ENCODE measurements around the gene GNE. TPM values are rescaled to one million over a fixed set of nuclear protein-coding genes. Genes with fewer than 3 reads are reported as not detected.
"Not testable (repeated sequence)": the region's sequence is repeated elsewhere in the genome, so short reads cannot be mapped to it uniquely, and the experiment has no call there.

Gene GNE
- total RNA-seq, 1 experiment from 2014 or later, result 14.9 TPM

DNA sequence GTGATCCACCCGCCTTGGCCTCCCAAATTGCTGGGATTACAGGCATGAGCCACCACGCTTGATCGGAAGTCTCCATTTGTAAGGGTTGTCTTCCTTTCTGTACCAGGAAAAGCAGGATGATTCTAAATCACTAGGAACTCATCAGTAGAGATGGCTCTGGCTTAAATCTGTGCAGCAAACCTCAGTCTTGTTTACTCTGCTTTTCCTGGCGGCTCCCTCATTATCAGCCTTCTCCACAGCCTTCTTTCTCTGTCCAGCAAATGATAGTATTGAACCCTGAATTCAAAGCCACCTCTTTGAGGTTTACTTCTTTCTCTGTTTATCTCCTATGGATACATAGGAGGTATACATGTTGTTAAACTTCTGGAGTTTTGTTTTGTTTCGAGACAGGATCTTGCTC lies 43.0 kb upstream of the GNE start:
- peaks cover 5% of the 10 kb centered on the region for H3K36me3 Mint-ChIP-seq (ENCODE audit: insufficient read depth, unreplicated experiment)
- no peak for DNase-seq (ENCODE audit: unreplicated experiment)
- H3K4me3 Mint-ChIP-seq (ENCODE audit: unreplicated experiment), result no peak overlapping the region
- no peaks in the 10 kb centered on the region for H3K4me1 Mint-ChIP-seq (ENCODE audit: insufficient read depth, unreplicated experiment)
- ChIA-PET CTCF (no interaction called here), POLR2A (no interaction called here)
- H3K27ac Mint-ChIP-seq (ENCODE audit: low read depth, unreplicated experiment), result no peak overlapping the region
- no peaks in the 10 kb centered on the region for H3K9me3 Mint-ChIP-seq (ENCODE audit: unreplicated experiment)
- intact Hi-C loops (cut with micrococcal nuclease), result no loop called here
- H3K27me3 Mint-ChIP-seq (ENCODE audit: insufficient read depth, unreplicated experiment), result no peaks in the 10 kb centered on the region
- BruUV-seq (replicated peaks), result no TSS peak
- TF ChIP-seq, protein P1, sequence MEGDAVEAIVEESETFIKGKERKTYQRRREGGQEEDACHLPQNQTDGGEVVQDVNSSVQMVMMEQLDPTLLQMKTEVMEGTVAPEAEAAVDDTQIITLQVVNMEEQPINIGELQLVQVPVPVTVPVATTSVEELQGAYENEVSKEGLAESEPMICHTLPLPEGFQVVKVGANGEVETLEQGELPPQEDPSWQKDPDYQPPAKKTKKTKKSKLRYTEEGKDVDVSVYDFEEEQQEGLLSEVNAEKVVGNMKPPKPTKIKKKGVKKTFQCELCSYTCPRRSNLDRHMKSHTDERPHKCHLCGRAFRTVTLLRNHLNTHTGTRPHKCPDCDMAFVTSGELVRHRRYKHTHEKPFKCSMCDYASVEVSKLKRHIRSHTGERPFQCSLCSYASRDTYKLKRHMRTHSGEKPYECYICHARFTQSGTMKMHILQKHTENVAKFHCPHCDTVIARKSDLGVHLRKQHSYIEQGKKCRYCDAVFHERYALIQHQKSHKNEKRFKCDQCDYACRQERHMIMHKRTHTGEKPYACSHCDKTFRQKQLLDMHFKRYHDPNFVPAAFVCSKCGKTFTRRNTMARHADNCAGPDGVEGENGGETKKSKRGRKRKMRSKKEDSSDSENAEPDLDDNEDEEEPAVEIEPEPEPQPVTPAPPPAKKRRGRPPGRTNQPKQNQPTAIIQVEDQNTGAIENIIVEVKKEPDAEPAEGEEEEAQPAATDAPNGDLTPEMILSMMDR (IDR thresholded peaks at IDR 0.05; ENCODE audit: unreplicated experiment), result no peak

DNA sequence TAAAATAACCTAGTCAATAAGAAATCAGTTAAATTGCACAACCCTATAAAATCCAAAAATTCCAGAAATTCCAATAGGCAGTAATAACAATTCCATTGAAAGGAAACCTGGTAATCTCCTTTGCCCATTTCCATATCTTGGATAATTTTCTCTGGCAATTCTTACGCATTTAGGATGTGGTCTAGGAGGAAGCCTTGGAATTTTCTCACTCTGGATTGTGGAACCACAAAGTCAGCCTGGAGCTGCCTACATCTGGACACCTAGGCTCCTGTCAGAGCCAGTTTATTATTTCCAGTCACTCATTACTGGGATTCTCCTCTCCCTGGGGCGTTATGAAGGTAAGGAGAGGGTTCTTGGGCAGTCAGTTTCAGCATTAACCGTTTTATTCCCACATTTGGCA lies 40.3 kb upstream of the GNE start:
- no TSS peak for BruUV-seq (replicated peaks)
- H3K27me3 Mint-ChIP-seq (ENCODE audit: insufficient read depth, unreplicated experiment), result no peaks in the 10 kb centered on the region
- no peak for DNase-seq (ENCODE audit: unreplicated experiment)
- H3K27ac Mint-ChIP-seq (ENCODE audit: low read depth, unreplicated experiment), result no peak overlapping the region
- no peak overlapping the region for H3K4me3 Mint-ChIP-seq (ENCODE audit: unreplicated experiment)
- ChIA-PET POLR2A (no interaction called here), CTCF (no interaction called here)
- TF ChIP-seq, protein P1 (IDR thresholded peaks at IDR 0.05; ENCODE audit: unreplicated experiment), result no peak
- H3K9me3 Mint-ChIP-seq (ENCODE audit: unreplicated experiment), result no peaks in the 10 kb centered on the region
- H3K36me3 Mint-ChIP-seq (ENCODE audit: insufficient read depth, unreplicated experiment), result peaks cover 5% of the 10 kb centered on the region
- H3K4me1 Mint-ChIP-seq (ENCODE audit: insufficient read depth, unreplicated experiment), result no peaks in the 10 kb centered on the region
- intact Hi-C loops (cut with micrococcal nuclease), result no loop called here

DNA sequence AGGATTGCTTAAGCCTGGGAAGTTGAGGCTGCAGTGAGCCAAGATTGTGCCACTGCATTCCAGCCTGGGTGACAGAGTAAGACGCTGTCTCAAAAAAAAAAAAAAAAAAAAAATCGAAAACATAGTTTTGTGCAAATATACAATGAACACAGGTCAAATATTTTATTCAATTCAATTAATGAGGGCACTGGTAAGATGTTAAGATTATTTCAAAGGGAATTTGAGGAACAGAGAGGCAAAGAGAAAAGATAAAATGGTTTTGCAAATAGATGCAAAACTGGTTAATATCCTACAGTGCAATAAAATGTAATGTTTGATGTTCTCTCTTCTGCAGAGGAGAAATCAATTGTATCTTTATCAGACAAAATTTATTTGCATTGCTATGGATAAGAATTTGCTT lies 39.5 kb upstream of the GNE start:
- ChIA-PET POLR2A (no interaction called here), CTCF (no interaction called here)
- TF ChIP-seq, protein P1 (IDR thresholded peaks at IDR 0.05; ENCODE audit: unreplicated experiment), result no peak
- H3K9me3 Mint-ChIP-seq (ENCODE audit: unreplicated experiment), result no peaks in the 10 kb centered on the region
- intact Hi-C loops (cut with micrococcal nuclease), result no loop called here
- H3K36me3 Mint-ChIP-seq (ENCODE audit: insufficient read depth, unreplicated experiment), result peaks cover 2% of the 10 kb centered on the region
- DNase-seq (ENCODE audit: unreplicated experiment), result no peak
- no peak overlapping the region for H3K4me3 Mint-ChIP-seq (ENCODE audit: unreplicated experiment)
- no peaks in the 10 kb centered on the region for H3K4me1 Mint-ChIP-seq (ENCODE audit: insufficient read depth, unreplicated experiment)
- no peak overlapping the region for H3K27ac Mint-ChIP-seq (ENCODE audit: low read depth, unreplicated experiment)
- no peaks in the 10 kb centered on the region for H3K27me3 Mint-ChIP-seq (ENCODE audit: insufficient read depth, unreplicated experiment)
- BruUV-seq (replicated peaks), result no TSS peak

DNA sequence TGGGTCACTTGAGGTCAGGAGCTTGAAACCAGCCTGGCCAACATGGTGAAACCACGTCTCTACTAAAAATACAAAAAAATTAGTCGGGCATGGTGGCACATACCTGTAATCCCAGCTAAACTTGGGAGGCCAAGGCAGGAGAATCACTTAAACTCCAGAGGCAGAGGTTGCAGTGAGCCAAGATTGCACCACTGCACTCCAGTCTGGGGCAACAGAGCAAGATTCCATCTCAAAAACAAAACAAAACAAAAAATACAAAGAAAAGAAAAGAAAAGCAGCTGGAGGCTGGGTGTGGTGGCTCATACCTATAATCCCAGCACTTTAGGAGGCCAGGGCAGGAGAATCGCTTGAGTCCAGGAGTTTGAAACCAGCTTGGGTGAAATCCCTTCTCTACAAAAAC lies 36.7 kb upstream of the GNE start:
- BruUV-seq (replicated peaks); H3K27ac Mint-ChIP-seq (ENCODE audit: low read depth, unreplicated experiment); POLR2A ChIA-PET; intact Hi-C loops (cut with micrococcal nuclease); H3K27me3 Mint-ChIP-seq (ENCODE audit: insufficient read depth, unreplicated experiment); DNase-seq (ENCODE audit: unreplicated experiment); H3K36me3 Mint-ChIP-seq (ENCODE audit: insufficient read depth, unreplicated experiment); H3K9me3 Mint-ChIP-seq (ENCODE audit: unreplicated experiment); H3K4me3 Mint-ChIP-seq (ENCODE audit: unreplicated experiment); H3K4me1 Mint-ChIP-seq (ENCODE audit: insufficient read depth, unreplicated experiment): not testable (repeated sequence)
- CTCF ChIA-PET, result interaction anchor here (1.0 kb wide), 1 partner anchor 14 kb away, joined by 3 read pairs; no protein-coding TSS in a partner anchor

GRCh38 chr9:36293918-36294317 lies 35.7 kb upstream of the GNE start:
- BruUV-seq (replicated peaks), result no TSS peak
- CTCF ChIA-PET, result no interaction called here
- TF ChIP-seq, protein P1 (IDR thresholded peaks at IDR 0.05; ENCODE audit: unreplicated experiment), result no peak
- H3K9me3 Mint-ChIP-seq (ENCODE audit: unreplicated experiment), result no peaks in the 10 kb centered on the region
- no peak overlapping the region for H3K27ac Mint-ChIP-seq (ENCODE audit: low read depth, unreplicated experiment)
- H3K4me3 Mint-ChIP-seq (ENCODE audit: unreplicated experiment), result no peak overlapping the region
- H3K27me3 Mint-ChIP-seq (ENCODE audit: insufficient read depth, unreplicated experiment), result no peaks in the 10 kb centered on the region
- H3K4me1 Mint-ChIP-seq (ENCODE audit: insufficient read depth, unreplicated experiment), result peaks cover 6% of the 10 kb centered on the region
- POLR2A ChIA-PET, result interaction anchor here (0.7 kb wide), 1 partner anchor 9 kb away, joined by 3 read pairs; no protein-coding TSS in a partner anchor
- intact Hi-C loops (cut with micrococcal nuclease), result no loop called here
- no peak for DNase-seq (ENCODE audit: unreplicated experiment)
- no peaks in the 10 kb centered on the region for H3K36me3 Mint-ChIP-seq (ENCODE audit: insufficient read depth, unreplicated experiment)
